ENCODE data around the gene MAPK8IP1.
"Not testable (repeated sequence)": the region's sequence is repeated elsewhere in the genome, so short reads cannot be mapped to it uniquely, and the experiment has no call there.

Gene MAPK8IP1

DNA sequence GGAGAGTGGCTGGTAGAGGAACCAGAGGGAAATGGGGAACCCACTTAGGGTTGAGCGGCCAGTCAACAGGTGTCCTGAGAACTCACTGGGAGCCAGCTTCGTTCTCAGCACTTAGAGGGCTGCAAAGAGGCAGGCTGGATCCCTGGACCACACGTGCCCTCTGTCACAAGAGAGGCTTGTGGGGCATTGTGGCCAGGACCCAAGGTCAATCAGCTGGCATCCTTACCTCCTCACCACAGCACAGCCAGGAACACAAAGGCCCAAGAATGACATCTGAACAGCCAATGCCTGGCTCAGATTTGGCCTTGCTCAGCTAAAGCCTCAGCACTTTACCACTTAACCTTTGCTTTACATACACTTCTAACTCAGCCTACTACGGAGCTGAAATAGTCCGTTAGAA, 7.4 kb downstream of the MAPK8IP1 start:
- DNase-seq = no peak

DNA sequence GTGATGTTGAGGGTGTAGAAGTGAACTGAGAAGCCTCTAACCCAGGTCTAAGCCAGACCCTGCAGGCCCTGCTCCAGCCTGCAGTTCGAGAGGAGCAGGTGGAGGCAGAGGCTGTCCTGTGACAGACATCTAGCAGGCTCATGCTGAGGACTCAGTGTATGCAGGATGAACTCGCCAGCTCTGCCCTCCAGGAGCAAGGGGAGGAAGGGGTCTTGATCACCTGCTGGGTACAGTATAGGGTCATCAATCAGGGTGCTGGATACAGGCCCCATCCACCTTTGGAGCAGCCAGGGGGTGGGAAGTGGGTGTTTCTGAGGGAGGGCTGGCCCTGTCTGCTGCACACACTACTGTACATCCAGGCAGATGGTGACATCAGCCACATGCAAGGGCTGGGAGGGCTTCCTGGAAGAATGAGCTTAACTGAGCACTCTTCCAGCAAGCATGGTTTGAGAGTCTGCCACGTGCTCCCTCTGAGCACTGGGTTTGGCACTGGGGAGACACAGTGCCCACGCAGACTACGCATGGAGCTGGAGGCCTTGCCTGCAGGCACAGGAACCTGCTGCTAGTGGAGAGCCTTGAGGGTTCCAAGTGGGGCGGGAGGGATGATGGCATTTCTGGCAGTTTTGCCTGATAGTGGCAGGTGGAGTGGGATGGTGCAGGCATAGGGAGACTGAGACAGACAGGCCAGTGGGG, 9.2 kb downstream of the MAPK8IP1 start:
- DNase-seq = no peak

DNA sequence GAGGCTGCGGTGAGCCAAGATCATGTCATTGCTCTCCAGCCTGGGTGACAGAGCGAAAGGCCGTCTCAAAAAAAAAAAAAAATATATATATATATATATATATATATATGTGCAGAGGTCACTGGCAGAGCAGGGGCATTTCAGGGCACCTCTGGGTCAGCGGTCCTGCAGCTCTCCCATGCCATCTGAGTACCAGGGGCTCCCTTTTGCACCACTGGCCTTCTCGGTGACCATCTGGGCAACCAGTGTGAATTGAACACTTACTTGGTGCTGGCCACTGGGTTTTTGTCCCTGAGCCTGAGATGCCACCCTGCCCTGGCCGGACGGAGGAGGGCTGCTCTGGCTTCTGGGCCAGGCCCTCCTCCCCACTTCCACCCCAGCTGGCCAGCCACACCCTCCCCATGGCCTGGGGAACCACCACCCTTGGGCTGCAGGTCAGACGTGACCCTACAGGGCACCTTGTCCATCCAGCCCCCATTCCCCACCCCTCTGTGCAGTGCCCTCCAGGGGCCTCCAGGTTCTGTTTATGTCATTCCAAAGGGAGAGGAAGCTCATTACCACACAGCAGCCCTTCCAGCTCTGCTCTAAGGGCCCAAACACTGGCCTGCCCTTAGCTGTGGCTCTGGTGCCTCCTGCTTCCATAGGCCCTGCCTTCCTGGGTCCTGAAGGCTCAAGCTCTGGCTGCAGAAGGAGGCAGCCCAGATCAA, 10.3 kb downstream of the MAPK8IP1 start:
- no peak for DNase-seq

DNA sequence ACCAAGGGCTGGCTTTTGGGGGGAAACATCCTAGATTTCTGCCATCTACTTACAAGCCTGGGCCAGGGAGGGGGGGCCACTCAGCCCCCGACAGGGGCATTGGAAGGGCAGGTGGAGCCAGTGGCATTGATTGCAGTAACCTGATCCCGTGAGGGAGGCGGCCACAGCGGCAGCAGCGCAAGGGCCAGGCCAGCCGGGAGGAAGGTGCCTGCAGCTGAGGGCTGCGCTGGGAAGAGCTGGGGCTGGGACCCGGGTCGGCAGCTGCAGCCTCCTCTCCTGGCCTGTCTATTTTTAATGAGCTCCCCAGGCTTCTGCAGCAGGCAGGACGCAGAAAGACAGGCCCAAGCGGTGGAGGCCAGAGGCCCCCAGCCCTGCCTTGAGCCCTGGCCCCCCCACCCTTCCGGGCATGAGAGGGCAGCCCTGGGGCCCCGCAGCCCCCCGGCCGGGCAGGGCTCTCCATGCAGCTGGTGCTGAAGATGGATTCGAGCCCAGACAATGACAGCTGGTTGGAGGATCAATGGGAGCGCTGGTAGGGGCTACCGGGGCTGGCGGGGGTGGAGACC, 11.1 kb downstream of the MAPK8IP1 start:
- no peak for DNase-seq

DNA sequence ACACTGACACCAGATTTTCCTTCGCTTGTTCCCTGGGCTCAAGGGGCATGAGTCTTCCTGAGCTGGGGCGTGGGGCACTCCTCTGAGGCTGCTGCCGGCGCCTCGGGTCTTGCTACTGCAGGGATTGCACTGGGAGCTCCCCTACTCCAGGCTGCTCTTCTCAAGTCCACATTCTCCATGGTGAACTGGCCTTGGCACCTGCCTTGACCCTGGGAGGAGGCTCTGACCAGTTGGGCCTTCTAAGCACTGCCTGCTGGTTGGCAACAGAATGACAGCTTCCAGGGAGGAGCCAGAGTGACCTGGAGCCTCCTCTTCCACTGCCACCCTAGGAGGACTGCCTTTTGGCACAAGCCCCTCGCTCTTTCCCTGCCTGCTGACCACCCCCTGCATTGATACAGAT, 12.1 kb downstream of the MAPK8IP1 start:
- DNase-seq = no peak

DNA sequence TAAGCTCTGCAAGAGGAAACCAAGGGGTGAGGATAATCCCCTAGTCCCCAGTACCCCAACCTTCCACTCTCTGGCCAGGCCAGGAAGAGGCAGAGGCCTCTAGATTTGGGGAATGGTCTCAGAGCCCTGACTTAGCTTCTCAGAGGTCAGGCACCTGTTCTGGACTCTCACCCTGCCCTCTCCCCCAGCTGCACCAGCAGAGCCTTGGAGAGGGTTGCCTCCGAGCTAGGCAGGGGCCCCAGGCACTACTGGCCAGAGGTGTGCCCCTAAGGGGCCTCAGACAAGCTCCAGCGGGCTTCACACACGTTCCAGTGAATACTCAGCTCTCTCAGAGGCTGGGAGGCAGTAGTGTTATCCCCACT, 13.6 kb downstream of the MAPK8IP1 start:
- DNase-seq = no peak

GRCh38 chr11:45899448-45900174, 14.2 kb downstream of the MAPK8IP1 start:
- peak; percentile 28 for DNase-seq

DNA sequence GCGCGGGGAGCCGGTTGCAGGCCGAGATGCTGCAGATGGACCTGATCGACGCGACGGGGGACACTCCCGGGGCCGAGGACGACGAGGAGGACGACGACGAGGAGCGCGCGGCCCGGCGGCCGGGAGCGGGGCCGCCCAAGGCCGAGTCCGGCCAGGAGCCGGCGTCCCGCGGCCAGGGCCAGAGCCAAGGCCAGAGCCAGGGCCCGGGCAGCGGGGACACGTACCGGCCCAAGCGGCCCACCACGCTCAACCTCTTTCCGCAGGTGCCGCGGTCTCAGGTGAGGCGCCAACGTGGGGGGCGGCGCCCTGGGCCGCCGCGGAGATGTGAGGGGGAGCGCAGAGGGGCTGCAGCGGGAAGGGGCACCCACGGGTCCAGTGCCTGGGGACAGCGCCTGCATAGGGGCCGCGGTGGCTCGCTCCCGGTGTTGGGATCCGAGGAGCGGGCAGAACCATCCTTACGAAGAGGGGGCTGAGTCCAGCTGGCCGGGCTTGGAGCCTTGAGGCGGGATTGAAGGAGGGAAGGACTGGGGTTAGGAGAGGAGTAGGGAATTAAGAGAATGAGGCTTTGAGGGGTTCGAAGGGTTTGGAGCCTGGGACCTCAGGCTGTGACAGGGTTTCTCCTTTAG, 14.8 kb downstream of the MAPK8IP1 start:
- not testable (repeated sequence) for DNase-seq

DNA sequence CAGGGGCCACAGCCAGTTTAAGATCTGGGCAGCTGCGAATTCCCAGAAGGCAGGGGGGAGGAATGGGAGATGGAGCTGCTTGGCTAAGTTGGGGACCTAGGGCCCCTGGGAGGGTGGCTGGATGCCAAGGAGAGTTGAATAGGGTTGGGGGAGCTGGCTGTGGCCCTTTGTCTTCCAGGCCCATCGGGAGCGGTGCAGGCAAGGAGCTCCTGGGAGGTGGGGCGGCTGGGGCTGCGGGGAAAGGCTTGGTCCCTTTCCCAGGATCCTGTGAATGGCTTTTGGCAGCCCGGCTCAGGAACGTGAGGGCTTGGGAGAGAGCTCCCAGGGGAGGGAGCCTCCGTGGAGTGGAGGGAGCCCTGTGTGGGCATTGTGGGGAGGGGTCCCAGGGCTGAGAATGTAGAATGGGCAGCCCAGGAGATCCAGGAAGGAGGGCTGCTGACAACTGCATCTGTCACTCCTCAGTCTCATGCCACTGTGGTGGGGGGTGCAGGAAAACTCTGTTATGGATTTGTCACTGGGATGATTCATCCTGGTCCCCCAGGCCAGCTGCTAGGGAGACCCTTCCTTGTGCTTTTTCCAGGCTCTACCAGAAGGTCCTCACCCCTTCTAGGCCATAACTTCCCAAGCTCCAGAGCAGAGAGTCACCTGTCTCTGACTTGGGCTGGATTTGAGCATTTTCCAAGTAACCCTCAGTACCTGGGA, 15.6 kb downstream of the MAPK8IP1 start:
- DNase-seq = no peak

- no peak for DNase-seq
Observed at GRCh38 chr11:45901626-45902025, 16.2 kb downstream of the MAPK8IP1 start.

GRCh38 chr11:45902452-45903380, 17.3 kb downstream of the MAPK8IP1 start:
- no peak for DNase-seq

GRCh38 chr11:45904309-45904915, 19.0 kb downstream of the MAPK8IP1 start:
- DNase-seq = no peak

DNA sequence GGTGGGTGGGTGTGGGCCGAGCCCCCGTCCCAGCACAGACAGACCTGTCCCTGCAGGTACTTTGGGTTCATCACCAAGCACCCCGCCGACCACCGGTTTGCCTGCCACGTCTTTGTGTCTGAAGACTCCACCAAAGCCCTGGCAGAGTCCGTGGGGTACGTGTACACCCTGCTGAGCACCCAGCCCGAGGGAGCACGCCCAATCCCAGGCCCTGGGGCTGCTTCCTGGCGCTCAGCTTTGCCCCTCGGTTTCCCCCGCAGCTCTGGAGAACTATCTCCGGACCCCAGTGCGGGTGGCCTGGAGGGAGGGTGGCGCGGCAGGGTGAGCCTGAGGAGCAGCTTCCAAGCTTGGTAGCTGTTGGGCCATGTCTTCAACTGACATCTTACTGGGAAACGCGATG, 19.6 kb downstream of the MAPK8IP1 start:
- no peak for DNase-seq

- not testable (repeated sequence) for DNase-seq
Observed at GRCh38 chr11:45905576-45905975, 20.1 kb downstream of the MAPK8IP1 start.

GRCh38 chr11:45906096-45906682, 20.7 kb downstream of the MAPK8IP1 start:
- DNase-seq = no peak

DNA sequence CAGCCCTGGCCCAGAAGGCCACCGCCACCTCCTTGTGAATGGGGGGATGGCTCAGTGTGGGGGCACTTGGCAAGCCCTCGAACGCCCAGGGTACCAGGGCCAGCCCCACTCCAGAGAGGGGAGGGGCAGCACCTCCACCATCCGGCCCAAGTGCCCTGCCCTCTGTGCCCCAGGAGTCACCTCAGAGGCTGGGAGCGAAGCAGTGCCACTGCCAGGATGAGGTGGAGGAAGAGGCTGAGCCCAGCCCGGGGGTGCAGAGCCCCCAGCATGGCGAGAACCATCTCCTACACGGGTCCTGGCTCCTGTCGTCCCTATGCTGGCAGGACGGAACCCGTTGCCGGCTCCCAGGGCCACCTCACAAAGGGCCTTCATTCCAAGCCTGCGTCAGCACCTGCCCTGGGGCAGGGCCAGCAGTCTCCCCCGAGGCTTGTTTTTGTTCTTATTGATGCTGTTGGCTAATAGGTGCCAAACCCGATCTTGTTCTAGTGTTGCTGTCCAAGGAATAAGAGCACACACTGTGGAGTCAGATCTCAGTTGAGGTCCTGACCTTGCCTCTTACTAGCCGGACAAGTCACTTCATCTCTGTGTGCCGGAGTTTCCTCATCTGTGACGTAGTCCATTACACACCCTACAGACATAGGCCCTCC, 21.6 kb downstream of the MAPK8IP1 start, which contains the start of gene FREY1:
FREY1 (minus strand) TSS at position 307 of the 647 bp plus-strand sequence; CDS start at position 281, 26 bp downstream.
- DNase-seq = peak; percentile 7

DNA sequence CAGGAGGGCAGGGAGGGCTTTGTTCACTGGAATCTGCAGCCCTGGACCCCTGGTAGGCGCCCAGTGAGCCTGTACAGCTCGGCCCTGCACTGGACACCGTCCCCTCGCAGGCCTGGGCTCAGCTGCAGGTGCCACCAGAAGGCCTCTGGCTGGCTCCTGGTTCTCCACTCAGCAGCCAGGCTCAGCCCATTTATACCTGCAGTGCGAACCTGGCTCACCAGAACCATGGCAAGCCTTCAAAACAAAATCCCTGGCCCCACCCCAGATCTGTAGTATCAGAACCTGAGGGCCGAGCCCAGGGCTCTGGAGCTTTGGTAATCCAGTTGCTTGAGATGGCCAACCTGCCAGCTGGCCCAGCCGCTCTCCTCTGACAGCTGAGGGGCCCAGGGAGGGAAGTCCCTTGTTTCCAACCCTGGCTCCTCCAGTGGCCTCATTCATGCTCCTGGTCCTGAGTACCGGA, 22.5 kb downstream of the MAPK8IP1 start:
- no peak for DNase-seq

DNA sequence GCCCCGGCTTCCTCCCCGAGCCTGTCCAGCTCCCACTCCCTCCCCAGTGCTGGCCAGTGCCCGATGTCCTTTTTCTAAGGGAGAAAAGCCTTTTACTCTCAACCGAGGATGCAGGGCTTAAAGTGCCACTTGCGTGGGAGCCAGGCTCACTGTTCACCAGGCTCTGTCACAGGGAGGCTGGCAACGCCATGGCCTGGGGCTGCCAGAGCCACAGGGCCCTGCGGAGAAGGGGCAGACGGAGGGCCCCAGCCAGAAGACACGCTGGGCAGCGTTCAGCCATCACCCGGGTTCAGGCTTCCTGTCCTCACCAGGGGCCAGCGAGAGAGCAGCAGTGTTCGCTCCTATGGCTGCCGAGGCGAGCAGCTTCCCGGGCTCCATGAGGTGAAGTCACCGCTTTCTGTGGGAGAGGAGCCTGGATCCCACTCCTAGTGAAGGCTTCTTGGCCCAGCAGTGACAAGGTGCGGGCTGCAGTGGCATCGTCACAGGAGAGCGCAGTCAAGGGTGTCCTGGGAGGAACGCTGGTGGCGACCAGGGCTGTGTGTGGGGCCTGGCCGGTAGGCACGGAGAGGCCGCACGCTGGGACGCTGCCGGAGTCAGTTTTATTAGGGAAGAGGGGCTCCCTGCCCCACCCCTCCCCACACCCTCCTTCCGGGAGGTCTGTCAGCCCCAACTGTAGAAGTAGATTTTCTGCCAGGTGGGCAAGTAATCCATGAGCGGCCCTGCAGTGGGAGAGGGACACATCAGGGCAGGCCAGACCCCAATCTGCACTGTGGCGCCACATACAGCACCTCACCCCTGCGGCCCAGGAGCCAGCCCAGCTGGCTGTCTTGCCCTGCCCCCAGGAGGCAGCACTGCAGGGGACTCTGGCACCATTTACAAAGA, 24.4 kb downstream of the MAPK8IP1 start:
- no peak for DNase-seq

GRCh38 chr11:45910623-45911022, 25.2 kb downstream of the MAPK8IP1 start:
- DNase-seq = no peak
